ENCODE measurements around the gene MEP1A.
"Not testable (repeated sequence)": the region's sequence is repeated elsewhere in the genome, so short reads cannot be mapped to it uniquely, and the experiment has no call there.

The MEP1A gene, protein sequence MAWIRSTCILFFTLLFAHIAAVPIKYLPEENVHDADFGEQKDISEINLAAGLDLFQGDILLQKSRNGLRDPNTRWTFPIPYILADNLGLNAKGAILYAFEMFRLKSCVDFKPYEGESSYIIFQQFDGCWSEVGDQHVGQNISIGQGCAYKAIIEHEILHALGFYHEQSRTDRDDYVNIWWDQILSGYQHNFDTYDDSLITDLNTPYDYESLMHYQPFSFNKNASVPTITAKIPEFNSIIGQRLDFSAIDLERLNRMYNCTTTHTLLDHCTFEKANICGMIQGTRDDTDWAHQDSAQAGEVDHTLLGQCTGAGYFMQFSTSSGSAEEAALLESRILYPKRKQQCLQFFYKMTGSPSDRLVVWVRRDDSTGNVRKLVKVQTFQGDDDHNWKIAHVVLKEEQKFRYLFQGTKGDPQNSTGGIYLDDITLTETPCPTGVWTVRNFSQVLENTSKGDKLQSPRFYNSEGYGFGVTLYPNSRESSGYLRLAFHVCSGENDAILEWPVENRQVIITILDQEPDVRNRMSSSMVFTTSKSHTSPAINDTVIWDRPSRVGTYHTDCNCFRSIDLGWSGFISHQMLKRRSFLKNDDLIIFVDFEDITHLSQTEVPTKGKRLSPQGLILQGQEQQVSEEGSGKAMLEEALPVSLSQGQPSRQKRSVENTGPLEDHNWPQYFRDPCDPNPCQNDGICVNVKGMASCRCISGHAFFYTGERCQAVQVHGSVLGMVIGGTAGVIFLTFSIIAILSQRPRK

GRCh38 chr6:46793138-46793537, at the start of gene MEP1A:
TSS of gene MEP1A (plus strand) at chr6:46793389. CDS start at chr6:46793399, 10 bp downstream.
- DNase-seq (ENCODE audit: low read depth), result no peak

DNA sequence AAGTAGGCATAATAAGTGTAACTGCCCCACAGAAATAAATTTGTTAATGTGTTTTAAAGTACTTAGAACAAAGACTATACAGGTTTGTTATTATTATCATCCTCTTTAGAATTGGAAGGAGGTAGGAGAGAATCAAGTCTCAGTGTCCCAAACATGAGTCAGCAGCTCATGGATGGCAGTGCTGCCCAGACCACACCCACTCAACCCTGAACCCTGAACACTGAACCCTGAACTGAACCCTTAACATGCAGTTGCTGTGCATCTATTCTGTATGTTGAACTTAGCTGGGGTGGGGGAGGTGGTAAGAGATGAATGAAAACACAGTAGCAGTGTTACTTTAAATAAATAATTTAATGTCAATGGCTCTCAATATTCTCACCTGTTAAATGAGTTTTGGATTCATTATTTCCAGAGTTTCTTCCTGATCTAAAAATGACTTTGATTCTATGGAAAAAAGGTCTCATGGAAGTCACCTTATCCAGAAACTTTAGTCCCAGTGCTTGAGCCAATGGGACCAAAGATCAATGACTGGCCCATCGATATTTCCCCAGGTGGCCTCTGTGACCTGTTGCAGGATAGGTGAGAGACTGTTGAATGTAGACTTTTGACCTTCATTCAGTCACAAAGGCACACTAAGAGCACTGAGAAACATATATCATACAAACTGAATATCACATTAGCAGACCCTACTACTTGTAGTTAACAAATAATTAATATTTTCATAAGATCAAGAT, 49.6 kb upstream of the MEP1A start:
- DNase-seq (ENCODE audit: low read depth), result no peak

GRCh38 chr6:46744159-46744725, 48.9 kb upstream of the MEP1A start:
- not testable (repeated sequence) for DNase-seq (ENCODE audit: low read depth)

GRCh38 chr6:46745973-46746372, 47.2 kb upstream of the MEP1A start:
- no peak for DNase-seq (ENCODE audit: low read depth)

GRCh38 chr6:46746696-46747095, 46.5 kb upstream of the MEP1A start, which contains the start of gene ANKRD66:
TSS of gene ANKRD66 (plus strand) at chr6:46746933. CDS start at chr6:46751949, 5,016 bp downstream.
- no peak for DNase-seq (ENCODE audit: low read depth)

GRCh38 chr6:46748940-46749503, 44.2 kb upstream of the MEP1A start:
- DNase-seq (ENCODE audit: low read depth), result no peak

GRCh38 chr6:46749731-46750130, 43.5 kb upstream of the MEP1A start:
- no peak for DNase-seq (ENCODE audit: low read depth)

- no peak for DNase-seq (ENCODE audit: low read depth)
These were observed 41.5 kb upstream of the MEP1A start for GRCh38 chr6:46751658-46752057.

GRCh38 chr6:46755865-46756264, 37.3 kb upstream of the MEP1A start:
- no peak for DNase-seq (ENCODE audit: low read depth)

DNA sequence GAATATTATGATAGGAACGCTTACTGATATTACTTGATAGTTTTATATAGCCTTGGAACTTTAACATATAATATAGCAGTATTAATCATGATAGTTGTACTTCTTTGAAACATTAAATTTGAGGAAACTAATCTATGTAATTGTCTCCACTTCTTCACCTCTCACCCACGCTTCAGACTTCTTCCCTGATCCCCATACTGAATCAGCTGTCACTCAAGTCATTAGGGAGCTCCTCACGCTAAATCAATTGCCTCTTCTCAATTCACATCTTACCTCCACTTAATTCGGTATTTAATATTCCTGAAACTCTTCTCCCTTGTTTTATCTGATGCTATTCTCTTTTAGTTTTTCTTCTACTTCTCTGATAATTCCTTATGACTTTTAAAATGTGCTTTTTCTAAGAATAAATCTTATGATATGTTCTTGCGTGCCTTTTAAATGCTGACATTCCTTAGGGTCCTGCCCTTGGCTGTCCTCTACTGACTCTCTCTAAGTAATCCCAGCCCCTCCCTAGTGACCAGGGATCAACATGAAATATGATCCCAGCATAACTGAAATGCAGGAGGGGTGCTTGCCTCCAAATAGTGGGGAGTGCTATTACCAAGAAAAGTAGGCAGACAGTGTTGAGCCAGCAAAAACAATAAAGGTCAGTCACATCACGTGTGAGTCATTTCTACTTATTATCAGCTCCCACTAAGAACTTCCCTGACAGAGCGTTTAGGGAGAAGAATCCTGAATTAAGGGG, 36.5 kb upstream of the MEP1A start:
- no peak for DNase-seq (ENCODE audit: low read depth)

DNA sequence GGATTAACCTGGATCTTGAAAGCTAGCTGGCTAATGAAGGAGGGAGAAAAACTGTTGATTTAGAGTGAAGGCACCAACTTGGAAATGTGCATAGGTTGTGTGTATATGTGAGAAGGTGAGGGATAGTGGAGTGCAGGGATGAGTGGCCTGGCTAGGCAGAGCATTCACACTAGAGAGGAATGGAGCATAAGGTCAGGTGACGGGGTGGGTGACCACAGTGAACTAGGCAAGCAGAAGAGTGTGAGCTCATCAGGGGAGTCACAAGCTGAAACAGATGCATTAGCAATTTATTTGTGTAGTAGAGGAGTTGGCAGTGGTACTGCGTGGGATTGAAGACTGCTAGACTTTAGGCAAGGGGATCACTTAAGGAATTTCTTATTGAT, 36.0 kb upstream of the MEP1A start:
- DNase-seq (ENCODE audit: low read depth), result no peak

DNA sequence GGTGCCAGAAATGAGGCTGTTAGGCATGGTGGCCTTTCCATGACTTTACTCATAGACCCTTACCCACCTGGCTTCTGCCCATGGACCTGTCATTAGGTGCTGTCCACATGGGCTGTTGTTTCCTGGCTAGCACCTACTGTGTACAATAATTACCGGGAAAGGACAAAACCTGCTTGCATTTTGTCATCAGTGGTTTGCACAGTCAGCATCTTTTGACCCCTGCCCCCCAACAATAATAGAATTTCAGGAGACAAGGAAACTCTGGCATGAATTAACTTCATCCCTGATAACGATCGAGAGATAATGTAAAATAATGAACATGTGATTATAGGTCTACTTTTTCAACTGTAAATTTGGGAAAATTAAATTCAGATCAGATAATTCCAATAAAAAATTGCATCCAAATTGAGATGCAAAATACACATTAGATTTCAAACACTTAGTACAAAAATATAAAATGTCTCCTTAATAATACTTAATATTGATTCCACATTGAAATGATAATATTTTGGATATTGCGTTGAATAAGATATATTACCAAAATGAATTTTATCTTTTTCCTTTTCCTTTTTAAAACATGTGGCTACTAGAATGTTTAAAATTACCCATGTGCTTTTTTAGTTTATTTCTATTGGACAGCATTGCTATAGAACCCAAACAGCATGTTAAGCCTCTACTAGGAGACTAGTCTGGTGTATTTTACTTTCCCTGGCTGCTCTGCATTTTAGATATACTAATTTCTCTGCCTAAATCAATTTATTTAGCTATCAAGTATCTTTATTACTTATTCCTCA, 34.0 kb upstream of the MEP1A start:
- no peak for DNase-seq (ENCODE audit: low read depth)

GRCh38 chr6:46760925-46761324, 32.3 kb upstream of the MEP1A start:
- DNase-seq (ENCODE audit: low read depth), result no peak

DNA sequence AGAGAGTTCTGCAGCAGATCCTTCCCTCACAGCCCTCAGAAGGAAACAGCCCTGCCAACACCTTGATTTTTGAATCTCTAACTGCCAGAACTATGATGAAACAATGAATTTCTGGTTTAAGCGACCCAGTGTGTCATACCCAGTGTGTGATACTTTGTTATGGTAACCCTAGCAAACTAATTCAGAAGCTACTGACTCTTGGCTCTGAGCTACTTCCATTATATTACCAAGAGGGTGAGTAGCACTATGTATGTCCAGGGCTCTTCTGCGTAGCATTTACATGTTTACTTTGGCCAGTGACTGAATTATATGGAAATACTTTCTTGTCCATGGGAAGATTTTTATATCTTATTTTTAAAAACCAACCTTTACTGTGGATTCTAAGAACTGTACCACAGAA, 29.7 kb upstream of the MEP1A start:
- no peak for DNase-seq (ENCODE audit: low read depth)

DNA sequence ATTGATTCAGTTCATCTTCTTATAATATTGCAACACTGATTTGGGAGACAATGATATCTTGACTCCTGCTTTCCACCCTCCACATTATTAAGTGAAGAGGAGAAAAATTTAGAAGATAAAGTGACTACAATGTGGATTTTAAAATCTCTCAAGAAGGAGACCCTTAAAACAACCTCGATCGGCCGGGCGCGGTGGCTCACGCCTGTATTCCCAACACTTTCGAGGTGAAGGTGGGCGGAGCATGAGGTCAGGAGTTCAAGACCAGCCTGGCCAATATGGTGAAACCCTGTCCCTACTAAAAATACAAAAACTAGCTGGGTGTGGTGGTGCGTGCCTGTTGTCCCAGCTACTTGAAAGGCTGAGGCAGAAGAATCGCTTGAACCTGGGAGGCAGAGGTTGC, 28.9 kb upstream of the MEP1A start:
- DNase-seq (ENCODE audit: low read depth), result not testable (repeated sequence)

DNA sequence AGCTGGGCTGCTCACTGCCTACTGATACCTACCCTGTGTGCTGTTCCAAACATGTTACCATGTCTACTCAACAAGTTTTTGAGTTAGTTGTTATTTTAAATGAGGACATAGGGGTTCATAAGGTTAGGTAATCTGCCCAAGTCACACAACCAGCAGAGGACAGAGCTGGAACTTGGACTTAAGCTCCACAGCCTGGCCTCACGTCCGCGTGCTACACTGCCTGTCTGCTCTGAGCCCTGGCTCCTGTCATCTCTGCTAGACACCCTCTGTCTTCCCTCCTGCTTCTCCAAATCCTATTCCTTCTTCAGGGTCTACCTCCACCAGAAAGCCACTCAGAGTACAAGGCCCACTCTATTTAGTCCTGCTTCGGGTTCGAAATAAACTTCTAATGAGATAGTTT, 28.2 kb upstream of the MEP1A start:
- DNase-seq (ENCODE audit: low read depth), result no peak

- DNase-seq (ENCODE audit: low read depth), result no peak
These were observed 21.2 kb upstream of the MEP1A start for GRCh38 chr6:46772016-46772415.

- no peak for DNase-seq (ENCODE audit: low read depth)
These were observed 20.4 kb upstream of the MEP1A start for GRCh38 chr6:46772762-46773161.

DNA sequence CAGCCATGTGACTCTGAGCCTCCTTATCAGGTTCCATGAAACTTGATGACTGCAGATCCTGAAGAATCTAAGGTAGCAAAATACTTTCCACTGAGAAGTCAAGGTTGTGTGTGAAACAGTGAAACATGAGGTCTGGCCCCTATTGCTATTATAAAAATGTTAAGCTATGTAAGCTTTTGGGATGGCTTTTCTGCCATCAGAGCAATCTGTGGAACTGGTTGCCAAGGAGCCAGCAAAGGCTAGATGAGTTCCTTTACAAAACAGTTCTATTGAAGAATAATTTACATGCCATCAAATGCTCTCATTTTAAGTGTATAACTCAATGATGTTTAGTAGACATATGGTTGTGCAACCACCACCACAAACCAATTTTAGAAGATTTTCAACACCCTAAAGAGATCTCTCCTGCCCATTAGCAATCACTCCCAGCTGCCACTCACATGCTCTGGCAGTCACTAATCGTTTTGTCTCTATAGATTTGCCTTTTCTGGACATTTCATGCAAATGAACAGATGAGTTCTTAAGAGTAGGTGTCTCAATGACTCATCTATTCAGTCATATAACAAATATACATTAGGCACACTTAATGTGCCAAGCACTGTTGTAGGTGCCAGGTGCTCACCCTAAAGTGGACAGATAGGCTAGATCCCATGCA, 19.9 kb upstream of the MEP1A start:
- DNase-seq (ENCODE audit: low read depth), result no peak

- DNase-seq (ENCODE audit: low read depth), result not testable (repeated sequence)
These were observed 18.5 kb upstream of the MEP1A start for GRCh38 chr6:46774736-46775135.

Measured in HS-5 (cell line).